Neural progenitor cell (in vitro differentiated cells): Measurements from ENCODE around the gene SLC46A1. TPM values are rescaled to one million over a fixed set of nuclear protein-coding genes. Genes with fewer than 3 reads are reported as not detected.

ENCODE experiments used
- DNase-seq: peaks from one replicate; pipeline ENCODE4 v3.0.0-alpha.2; 2016; ENCODE audit warnings: low spot score
- H2AFZ ChIP-seq: fragments of 200-600 bp; sonication (generic); replicated peaks from 2 replicates; pipeline ENCODE4 v1.6.1; 2016; ENCODE audit warnings: antibody characterized with exemption
- H3F3A ChIP-seq: fragments of 200-600 bp; sonication (generic); 2 replicates; pipeline ENCODE4 v1.6.1; 2016; ENCODE audit warnings: antibody characterized with exemption, low read depth
- H3K27ac ChIP-seq: fragments of 200-600 bp; sonication (generic); 2 replicates; pipeline ENCODE4 v1.5.1; 2016; ENCODE audit warnings: mild to moderate bottlenecking
- H3K27me3 ChIP-seq: fragments of 200-600 bp; sonication (generic); 2 replicates; pipeline ENCODE4 v1.6.1; 2016; ENCODE audit warnings: mild to moderate bottlenecking, moderate library complexity
- H3K36me3 ChIP-seq: fragments of 200-600 bp; sonication (generic); 2 replicates; pipeline ENCODE4 v1.5.1; 2016
- H3K4me1 ChIP-seq: fragments of 200-600 bp; sonication (generic); 2 replicates; pipeline ENCODE4 v1.6.1; 2016; ENCODE audit warnings: mixed run types
- H3K4me2 ChIP-seq: fragments of 200-600 bp; sonication (generic); 2 replicates; pipeline ENCODE4 v1.6.1; 2016
- H3K4me3 ChIP-seq: fragments of 200-600 bp; sonication (generic); 2 replicates; pipeline ENCODE4 v1.5.1; 2016
- H3K79me2 ChIP-seq: fragments of 200-600 bp; sonication (generic); 2 replicates; pipeline ENCODE4 v1.6.1; 2016; ENCODE audit warnings: low read depth
- H3K9ac ChIP-seq: fragments of 200-600 bp; sonication (generic); 2 replicates; pipeline ENCODE4 v1.6.1; 2016
- H3K9me3 ChIP-seq: fragments of 200-600 bp; sonication (generic); 2 replicates; pipeline ENCODE4 v1.5.1; 2016; ENCODE audit warnings: low read depth
- H4K20me1 ChIP-seq: fragments of 200-600 bp; sonication (generic); 2 replicates; pipeline ENCODE4 v1.6.1; 2016; ENCODE audit warnings: low read depth
- H3K27ac Mint-ChIP-seq: 3 replicates; pipeline ENCODE4 v1.8.0; 2021; ENCODE audit warnings: mixed read lengths
- H3K27me3 Mint-ChIP-seq: 2 replicates; pipeline ENCODE4 v1.8.0; 2022; ENCODE audit warnings: low read depth, mild to moderate bottlenecking, inconsistent platforms, moderate library complexity, mixed read lengths; ENCODE audit not compliant: insufficient read depth
- H3K36me3 Mint-ChIP-seq: 3 replicates; pipeline ENCODE4 v1.8.0; 2021; ENCODE audit warnings: mixed read lengths
- H3K4me1 Mint-ChIP-seq: 3 replicates; pipeline ENCODE4 v1.8.0; 2021; ENCODE audit warnings: mixed read lengths
- H3K4me3 Mint-ChIP-seq: 3 replicates; pipeline ENCODE4 v1.8.0; 2021; ENCODE audit warnings: mild to moderate bottlenecking, moderate library complexity, mixed read lengths
- H3K9me3 Mint-ChIP-seq: 3 replicates; pipeline ENCODE4 v1.8.0; 2020; ENCODE audit warnings: mixed read lengths
- EZH2 ChIP-seq: fragments of 200-600 bp; sonication (generic); IDR thresholded peaks from 2 replicates; pipeline ENCODE4 v1.6.1; 2017; ENCODE audit warnings: antibody characterized with exemption, mild to moderate bottlenecking, moderate library complexity
- EZH2phosphoT487 ChIP-seq: fragments of 200-600 bp; sonication (generic); IDR thresholded peaks from 2 replicates; pipeline ENCODE4 v1.6.1; 2017; ENCODE audit warnings: antibody characterized with exemption
- total RNA-seq: library from RNA; depleted of rRNA; stranded (reverse); fragments of >200 nt; gene quantifications from 2 replicates; pipeline ENCODE4 v1.2.3, GENCODE V29; 2015; ENCODE audit warnings: low replicate concordance
- TF ChIP-seq, protein P1 (sequence below): fragments of 200-600 bp; sonication (generic); IDR thresholded peaks from 2 replicates; pipeline ENCODE4 v1.5.1; 2017; ENCODE audit warnings: antibody characterized with exemption, mild to moderate bottlenecking

Gene SLC46A1
- total RNA-seq, 1 donor from 2014 or later: 2.4 TPM

DNA sequence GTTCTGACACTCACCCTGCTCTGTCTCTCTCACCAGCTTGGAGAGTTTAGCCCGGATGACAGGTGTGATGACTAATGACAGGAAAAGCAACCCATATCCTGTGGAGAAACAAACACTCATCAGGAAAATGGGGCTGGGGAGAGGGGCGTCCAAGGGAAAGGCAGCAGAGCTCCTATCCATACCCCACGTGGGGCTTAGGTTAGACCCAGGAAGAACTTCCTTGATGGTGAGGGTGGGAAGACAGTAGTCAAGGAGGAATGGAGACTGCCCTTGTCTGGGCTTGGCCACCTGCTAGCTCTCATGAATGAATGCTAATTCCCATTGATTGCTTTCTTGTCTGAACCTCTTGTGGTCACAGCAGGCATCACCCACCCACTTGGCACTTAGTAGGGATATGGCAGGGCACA lies 3.8 kb downstream of the SLC46A1 start:
- Histone ChIP-seq H3K4me1 (peaks cover 8% of the 10 kb centered on the region), H3F3A (peaks cover 10% of the 10 kb centered on the region), H3K4me3 (no peak overlapping the region), H4K20me1 (no peaks in the 10 kb centered on the region), H3K27me3 (peaks cover 71% of the 10 kb centered on the region), H3K79me2 (no peaks in the 10 kb centered on the region), H3K9me3 (no peaks in the 10 kb centered on the region), H3K4me2 (no peak overlapping the region), H2AFZ (no peak overlapping the region), H3K9ac (no peak overlapping the region), H3K36me3 (no peaks in the 10 kb centered on the region), H3K27ac (no peak overlapping the region)
- H3K4me3 Mint-ChIP-seq: no peak overlapping the region
- peaks cover 20% of the 10 kb centered on the region for H3K27me3 Mint-ChIP-seq
- no peaks in the 10 kb centered on the region for H3K9me3 Mint-ChIP-seq
- peaks cover 22% of the 10 kb centered on the region for H3K4me1 Mint-ChIP-seq
- DNase-seq: no peak
- H3K36me3 Mint-ChIP-seq: peaks cover 9% of the 10 kb centered on the region
- TF ChIP-seq, protein P1, sequence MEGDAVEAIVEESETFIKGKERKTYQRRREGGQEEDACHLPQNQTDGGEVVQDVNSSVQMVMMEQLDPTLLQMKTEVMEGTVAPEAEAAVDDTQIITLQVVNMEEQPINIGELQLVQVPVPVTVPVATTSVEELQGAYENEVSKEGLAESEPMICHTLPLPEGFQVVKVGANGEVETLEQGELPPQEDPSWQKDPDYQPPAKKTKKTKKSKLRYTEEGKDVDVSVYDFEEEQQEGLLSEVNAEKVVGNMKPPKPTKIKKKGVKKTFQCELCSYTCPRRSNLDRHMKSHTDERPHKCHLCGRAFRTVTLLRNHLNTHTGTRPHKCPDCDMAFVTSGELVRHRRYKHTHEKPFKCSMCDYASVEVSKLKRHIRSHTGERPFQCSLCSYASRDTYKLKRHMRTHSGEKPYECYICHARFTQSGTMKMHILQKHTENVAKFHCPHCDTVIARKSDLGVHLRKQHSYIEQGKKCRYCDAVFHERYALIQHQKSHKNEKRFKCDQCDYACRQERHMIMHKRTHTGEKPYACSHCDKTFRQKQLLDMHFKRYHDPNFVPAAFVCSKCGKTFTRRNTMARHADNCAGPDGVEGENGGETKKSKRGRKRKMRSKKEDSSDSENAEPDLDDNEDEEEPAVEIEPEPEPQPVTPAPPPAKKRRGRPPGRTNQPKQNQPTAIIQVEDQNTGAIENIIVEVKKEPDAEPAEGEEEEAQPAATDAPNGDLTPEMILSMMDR: no peak
- TF ChIP-seq EZH2phosphoT487 (no peak), EZH2 (no peak)
- no peak overlapping the region for H3K27ac Mint-ChIP-seq

DNA sequence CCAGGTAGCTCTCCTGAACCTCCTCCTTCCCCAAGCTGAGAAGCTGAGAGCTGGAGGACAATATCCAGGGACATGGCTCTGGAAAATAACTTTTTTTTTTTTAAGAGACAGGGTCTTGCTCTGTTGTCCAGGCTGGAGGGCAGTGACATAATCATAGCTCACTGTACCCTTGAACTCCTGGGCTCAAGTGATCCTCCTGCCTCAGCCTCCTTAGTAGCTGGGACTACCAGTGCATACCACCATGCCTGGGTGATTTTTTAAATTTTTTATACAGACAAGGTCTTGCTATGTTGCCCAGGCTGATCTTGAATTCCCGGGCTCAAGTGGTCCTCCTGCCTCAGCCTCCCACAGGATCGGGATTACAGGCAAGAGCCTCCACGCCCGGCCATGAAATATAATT lies 6.2 kb downstream of the SLC46A1 start:
- Mint-ChIP-seq H3K27ac (no peak overlapping the region), H3K36me3 (peaks cover 9% of the 10 kb centered on the region), H3K9me3 (no peaks in the 10 kb centered on the region), H3K27me3 (peaks cover 15% of the 10 kb centered on the region), H3K4me3 (no peak overlapping the region), H3K4me1 (peaks cover 18% of the 10 kb centered on the region)
- Histone ChIP-seq H3K4me2 (no peak overlapping the region), H3K27me3 (peaks cover 47% of the 10 kb centered on the region), H3F3A (no peaks in the 10 kb centered on the region), H3K9ac (no peak overlapping the region), H3K79me2 (no peaks in the 10 kb centered on the region), H3K9me3 (no peaks in the 10 kb centered on the region), H3K27ac (no peak overlapping the region), H3K4me1 (peaks cover under 1% of the 10 kb centered on the region), H3K36me3 (no peaks in the 10 kb centered on the region), H2AFZ (no peak overlapping the region), H3K4me3 (no peak overlapping the region), H4K20me1 (no peaks in the 10 kb centered on the region)
- TF ChIP-seq EZH2 (no peak), EZH2phosphoT487 (no peak)
- TF ChIP-seq, protein P1: no peak
- no peak for DNase-seq

DNA sequence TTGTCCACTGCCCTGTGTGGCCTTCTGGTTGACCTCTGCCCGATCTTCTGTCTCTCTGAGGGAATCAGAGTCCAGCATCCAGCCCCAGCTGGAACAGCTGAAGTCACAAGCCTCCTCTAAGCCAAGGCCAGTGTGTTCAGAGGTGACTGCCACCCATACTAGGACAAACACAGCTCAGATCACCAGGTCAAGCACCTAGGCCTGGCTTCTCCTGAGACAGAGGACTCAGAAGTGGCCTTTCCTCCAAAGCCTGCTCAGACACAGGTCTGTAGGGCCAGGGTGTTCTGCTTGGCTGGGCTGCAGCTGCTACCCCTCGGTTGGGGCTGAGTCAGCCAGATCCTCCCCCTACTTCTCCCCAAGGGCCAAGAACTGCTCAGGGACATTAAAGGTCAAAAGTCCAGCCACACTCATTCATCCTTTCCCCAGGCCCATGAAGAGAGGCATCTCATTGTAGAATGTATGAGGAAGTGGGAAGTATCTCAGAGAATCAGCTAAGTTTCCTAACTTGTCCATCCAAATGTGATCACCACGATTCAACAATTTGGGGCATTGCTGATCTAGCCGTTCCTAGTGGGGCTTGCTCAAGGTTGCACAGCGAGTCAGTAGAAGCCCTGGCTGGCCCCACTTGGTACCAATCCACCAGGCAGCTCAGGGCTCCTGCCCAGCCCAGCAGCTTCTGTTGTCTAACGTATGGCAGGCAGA lies 7.6 kb downstream of the SLC46A1 start:
- Mint-ChIP-seq H3K9me3 (no peaks in the 10 kb centered on the region), H3K4me1 (peaks cover 13% of the 10 kb centered on the region), H3K27ac (peak overlapping the region; percentile 64), H3K27me3 (peaks cover 12% of the 10 kb centered on the region), H3K36me3 (peaks cover 14% of the 10 kb centered on the region), H3K4me3 (peak overlapping the region; percentile 54)
- H3K36me3 ChIP-seq: no peaks in the 10 kb centered on the region
- H4K20me1 ChIP-seq: no peaks in the 10 kb centered on the region
- no peaks in the 10 kb centered on the region for H3K79me2 ChIP-seq
- no peak overlapping the region for H3K4me3 ChIP-seq
- H3F3A ChIP-seq: no peaks in the 10 kb centered on the region
- H3K27ac ChIP-seq: no peak overlapping the region
- no peak overlapping the region for H2AFZ ChIP-seq
- H3K4me1 ChIP-seq: no peaks in the 10 kb centered on the region
- H3K27me3 ChIP-seq: peaks cover 33% of the 10 kb centered on the region
- H3K9me3 ChIP-seq: no peaks in the 10 kb centered on the region
- TF ChIP-seq EZH2phosphoT487: no peak
- TF ChIP-seq, protein P1: no peak
- no peak for TF ChIP-seq EZH2
- no peak overlapping the region for H3K4me2 ChIP-seq
- DNase-seq: no peak
- H3K9ac ChIP-seq: no peak overlapping the region
